HG03066 (cell line): Measurements from ENCODE around the gene HUNK.
"Not testable (repeated sequence)": the region's sequence is repeated elsewhere in the genome, so short reads cannot be mapped to it uniquely, and the experiment has no call there.

Experiments
- ATAC-seq: cut with Tn5 transposase; IDR thresholded peaks from one replicate; pipeline ENCODE4 v1.9.1; 2021; ENCODE audit warnings: low read depth; ENCODE audit not compliant: unreplicated experiment

Gene HUNK

DNA sequence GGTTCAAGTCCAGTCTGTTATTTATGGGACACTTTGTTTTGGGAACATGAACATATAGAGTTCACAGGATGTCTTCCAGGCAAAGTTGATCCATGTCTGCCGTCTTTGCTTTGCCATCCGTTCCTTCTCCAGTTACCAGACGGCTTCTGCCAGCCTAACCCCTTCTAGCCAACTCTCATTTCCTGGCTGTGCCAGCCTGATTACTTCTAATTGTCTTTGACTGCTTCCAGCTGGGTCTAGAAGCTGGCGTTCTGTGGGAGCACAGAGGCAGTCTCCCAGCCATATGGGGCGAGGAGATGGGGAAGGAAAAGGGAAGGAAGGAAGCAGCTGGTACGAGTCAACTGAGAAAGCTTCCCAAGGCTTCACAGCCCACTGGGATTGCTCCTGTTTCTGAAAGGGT, 3.1 kb upstream of the HUNK start:
- ATAC-seq, result no peak

- ATAC-seq, result no peak
These were observed 2.2 kb upstream of the HUNK start for GRCh38 chr21:31870472-31871193.

DNA sequence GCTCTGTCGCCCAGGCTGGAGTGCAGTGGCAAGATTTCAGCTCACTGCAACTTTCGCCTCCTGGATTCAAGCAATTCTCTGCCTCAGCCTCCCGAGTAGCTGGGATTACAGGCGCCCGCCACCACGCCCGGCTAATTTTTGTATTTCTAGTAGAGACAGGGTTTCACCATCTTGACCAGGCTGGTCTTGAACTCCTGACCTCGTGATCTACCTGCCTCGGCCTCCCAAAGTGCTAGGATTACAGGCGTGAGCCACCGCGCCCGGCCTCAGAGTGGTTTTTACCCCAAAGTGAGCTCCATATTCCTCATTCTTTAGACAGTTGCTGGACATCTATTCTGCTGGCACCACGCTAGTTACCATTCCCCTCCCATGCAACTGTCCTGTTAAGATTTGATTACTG, 1.4 kb upstream of the HUNK start:
- ATAC-seq, result not testable (repeated sequence)

DNA sequence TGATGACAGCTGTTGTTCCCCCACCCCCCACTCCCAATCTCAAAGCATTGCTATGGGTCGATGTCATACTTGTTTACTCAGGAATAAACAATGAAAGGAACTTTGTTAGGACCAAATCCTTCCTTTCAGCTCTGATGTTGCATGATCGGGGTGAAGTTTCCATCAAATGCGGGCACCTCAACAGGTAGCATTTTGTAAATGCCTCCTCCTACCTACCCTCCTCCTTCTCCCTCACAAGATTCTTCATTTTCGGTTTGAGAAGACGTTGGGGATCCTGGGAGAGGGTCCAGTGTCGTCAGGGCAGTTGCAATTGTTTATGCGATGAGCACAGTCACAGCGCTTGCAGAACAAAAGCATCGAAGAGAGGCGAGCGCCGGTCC, 758 bp upstream of the HUNK start:
- no peak for ATAC-seq

DNA sequence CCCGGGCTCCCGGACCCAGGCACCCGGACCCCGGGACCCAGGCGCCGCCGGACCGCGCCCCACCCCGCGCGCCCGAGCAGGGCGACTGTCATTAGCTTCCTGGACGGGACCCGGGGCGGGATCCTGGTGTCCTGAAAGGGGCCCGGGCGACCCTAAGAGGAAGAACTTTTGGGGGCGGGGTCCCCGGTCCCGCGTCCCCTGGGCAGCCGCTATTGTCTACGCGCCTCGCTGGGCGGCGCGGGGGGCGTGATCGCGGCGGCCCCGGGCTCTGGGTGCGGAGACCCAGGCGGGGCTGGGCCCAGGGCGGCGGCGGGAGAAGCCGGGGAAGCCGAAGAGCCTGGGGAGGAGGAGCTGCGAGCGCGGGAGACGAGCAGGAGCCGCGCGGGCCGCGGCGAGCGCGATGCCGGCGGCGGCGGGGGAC, 465 bp downstream of the HUNK start:
- no peak for ATAC-seq

DNA sequence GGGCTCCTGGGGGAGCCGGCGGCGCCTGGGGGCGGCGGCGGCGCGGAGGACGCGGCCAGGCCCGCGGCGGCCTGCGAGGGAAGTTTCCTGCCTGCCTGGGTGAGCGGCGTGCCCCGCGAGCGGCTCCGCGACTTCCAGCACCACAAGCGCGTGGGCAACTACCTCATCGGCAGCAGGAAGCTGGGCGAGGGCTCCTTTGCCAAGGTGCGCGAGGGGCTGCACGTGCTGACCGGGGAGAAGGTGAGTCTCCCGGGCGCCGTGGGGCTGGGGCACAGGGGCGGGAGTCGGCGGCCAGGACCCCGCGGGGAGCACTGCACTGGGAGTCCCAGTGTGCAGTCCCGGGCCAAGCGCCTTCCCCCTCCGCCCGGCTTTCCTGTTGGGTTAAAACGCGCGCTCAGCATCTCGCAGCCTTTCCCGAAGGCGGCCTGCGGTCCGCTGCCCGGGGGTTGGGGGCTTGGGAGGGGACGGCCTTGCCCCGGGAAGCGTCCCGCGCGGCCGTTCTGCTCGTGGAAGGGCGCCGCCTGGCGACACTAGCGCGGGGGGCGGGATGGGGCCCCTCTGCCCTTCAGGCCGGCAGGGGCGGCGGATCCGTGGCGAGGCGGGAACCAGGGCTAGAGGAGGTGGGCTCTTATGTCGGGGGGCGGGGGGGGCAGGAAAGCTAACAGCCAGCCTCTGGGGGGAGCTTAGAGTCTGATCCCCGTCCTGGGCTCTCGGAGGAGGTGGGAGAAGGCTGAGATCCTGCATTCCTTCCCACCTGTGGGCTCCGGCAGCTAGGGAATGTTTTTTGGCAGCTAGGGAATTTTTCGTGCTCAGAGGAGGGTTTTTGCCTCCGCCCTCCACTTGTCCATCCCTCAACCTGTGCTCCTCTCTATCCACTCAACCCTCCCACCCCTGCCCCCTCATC, 1.1 kb downstream of the HUNK start:
- no peak for ATAC-seq

DNA sequence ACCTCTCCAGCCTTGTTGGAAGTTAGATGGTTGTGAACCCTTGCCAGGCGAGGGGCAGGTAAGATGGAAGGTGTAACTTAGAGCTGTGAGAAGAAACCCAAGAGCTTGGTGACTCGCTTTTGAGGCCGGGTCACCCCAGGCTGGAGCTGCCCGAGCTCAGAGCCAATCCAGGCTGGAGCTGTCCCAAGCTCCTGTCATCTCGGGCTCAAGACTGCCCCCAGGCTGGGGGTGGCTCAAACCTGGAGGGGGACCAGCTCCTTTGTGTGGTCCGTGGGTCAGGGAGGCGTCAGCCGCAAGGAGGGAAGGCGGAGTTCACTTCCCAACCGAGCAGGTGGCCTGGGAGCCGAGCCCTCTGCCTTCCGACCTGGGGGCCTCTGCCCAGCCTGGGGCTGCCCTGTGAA, 2.0 kb downstream of the HUNK start:
- ATAC-seq, result no peak

- no peak for ATAC-seq
These were observed 2.7 kb downstream of the HUNK start for GRCh38 chr21:31875496-31876015.

- ATAC-seq, result no peak
These were observed 4.7 kb downstream of the HUNK start for GRCh38 chr21:31877463-31877957.

GRCh38 chr21:31878831-31879230, 6.0 kb downstream of the HUNK start:
- ATAC-seq, result no peak

- ATAC-seq, result no peak
These were observed 6.4 kb downstream of the HUNK start for GRCh38 chr21:31879241-31879650.

GRCh38 chr21:31879911-31880310, 7.1 kb downstream of the HUNK start:
- ATAC-seq, result no peak

DNA sequence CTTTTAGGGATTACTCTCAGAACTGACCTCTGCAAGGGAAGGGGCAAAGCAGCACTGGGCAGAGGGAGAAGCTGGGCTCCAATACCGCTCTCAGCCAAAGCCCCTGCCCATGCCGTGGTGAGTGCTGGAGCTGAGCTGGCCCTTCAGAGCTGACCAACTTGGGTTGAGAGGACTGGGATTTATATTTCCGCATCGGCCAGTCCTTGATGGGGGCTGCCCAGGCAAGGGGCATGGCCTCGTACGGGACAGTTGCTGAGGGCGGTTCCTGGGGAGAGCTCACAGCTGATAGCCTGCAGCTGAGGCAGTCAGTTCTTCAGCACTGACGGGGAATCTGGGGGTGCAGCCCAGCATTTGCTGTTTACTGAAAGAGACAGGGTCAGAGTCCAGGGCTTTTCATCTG, 8.0 kb downstream of the HUNK start:
- no peak for ATAC-seq

GRCh38 chr21:31882711-31883110, 9.9 kb downstream of the HUNK start:
- ATAC-seq, result no peak

DNA sequence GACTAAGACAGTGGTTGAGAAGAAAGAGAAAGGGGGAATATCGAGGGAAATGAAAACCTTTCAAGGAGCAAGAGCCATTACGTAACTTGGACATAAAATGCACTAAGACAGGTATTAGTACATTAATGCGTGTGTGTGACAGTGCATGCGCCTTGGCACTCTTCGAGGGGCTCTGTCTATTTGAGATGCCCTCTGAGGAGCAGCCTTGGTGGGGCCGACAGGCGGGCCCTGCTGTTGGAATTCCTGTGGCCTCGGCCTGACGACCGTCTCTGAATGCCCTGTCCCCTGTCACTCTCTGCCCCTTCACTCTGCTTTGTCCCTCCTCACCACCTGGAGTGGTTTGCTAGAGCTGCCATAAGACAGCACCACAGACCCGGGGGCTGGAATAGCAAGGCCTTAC, 12.3 kb downstream of the HUNK start:
- ATAC-seq, result no peak

- ATAC-seq, result no peak
These were observed 14.1 kb downstream of the HUNK start for GRCh38 chr21:31886915-31887314.

- no peak for ATAC-seq
These were observed 14.6 kb downstream of the HUNK start for GRCh38 chr21:31887391-31887841.

DNA sequence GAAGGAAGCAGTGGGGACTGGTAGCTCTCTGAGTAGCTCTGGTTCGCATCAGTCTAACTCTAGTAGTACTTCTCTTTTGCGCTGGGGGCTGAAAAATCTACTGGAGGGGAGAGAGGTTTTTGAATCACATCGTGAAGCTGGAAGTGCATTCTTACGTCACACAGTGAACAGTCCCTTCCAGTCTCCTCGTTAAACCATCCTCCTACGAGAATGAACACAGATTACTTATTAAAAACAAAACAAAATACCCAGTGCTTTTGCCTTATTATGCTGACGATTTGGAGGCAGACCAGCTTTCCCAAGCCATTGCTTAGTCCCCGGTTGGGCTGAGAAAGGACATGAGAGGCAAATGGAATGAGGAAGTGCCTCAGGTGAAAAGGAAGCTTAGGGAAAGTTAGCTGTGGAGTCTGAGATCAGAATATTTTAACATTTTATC, 16.1 kb downstream of the HUNK start:
- ATAC-seq, result no peak

DNA sequence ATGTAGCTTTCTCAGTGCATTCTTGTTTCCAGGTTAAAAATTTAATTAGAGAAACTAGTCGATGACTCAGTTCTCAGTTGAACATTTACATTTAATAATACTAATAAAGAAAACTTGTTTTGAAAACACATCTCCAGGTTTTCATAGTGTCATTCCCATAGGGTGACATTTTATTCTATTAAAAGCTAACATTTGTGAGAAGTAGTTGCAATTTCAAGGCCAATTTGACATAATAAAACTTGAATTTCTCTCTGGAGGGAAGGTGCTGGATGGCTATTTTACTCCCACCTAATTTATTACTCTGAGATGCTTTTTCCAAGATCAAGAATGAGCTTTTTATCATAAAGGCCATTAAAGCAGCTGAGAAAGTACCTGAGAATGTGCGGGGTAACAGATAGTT, 16.6 kb downstream of the HUNK start:
- no peak for ATAC-seq

DNA sequence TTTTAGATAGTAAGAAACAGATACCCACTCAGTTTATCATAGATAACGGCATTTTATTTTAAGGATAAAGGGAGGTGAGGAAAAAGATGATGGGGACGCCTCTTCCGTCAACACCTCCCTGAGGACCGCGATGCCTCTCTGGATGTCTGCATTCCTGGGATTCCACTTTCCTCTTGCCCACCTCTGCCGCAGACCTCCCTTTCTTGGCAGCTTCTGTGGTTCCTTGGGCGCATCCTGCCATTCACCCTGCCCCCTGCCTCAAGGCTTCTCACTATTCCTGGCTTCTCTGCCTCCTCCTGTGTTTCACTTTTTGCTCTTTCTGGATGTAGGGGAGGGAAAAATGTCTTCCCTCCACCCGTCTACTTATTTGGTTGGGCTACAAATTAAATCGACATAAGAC, 19.9 kb downstream of the HUNK start:
- ATAC-seq, result no peak

GRCh38 chr21:31893851-31894415, 21.1 kb downstream of the HUNK start:
- ATAC-seq, result no peak
